ENCODE measurements around the gene CD300H.

DNA sequence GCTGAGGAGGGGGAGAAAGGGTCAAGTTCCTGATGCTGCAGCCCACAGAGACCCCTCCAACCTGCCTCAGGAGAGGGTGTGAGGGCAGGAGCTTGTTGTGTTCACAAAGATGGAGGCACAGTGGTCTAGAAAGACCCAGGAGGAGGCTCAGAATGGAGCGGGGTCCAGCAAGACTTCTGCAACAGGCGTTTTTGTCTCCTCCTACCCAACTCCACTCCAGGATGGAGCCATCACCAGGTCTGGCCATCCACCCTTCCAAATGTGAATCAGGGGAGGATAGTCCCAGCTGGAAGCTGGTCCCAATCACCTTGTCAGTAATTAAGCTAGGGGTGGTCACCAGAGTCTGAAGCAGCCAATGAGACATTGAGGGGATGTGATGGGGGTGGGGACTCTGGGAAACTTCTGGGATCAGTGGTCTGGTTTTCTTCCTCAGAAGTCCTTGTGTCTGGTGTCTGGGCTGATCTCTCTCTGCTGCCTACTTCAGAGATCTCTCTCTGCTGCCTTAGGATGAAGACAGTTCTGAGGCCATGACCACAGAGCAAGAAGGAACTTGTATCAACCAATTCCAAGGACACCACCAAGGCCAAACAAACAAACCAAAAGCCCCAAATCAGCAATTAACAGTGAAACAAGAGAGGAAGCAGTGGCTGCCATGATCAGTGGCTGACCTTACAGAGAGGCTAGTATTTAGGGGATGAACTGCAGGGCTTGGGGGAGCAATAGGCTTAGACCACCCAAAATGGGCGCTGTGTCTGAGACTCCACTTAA, 50.6 kb downstream of the CD300H start:
- TF ChIP-seq CTCF (IDR thresholded peaks at IDR 0.05; ENCODE audit: low read depth, low read length) = no peak
- TF ChIP-seq, protein P1, sequence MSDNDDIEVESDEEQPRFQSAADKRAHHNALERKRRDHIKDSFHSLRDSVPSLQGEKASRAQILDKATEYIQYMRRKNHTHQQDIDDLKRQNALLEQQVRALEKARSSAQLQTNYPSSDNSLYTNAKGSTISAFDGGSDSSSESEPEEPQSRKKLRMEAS (IDR thresholded peaks at IDR 0.05; ENCODE audit: low read depth, low read length) = no peak

Data from NB4 (cell line).